Amygdala (tissue), 56 donors: Measurements from ENCODE around the gene ADAMTSL1.

Experiments used
- DNase-seq, 56 donors: peaks; one replicate each; lab custom pipeline; 2025; lab: John Stamatoyannopoulos, UW

The ADAMTSL1 gene

DNA sequence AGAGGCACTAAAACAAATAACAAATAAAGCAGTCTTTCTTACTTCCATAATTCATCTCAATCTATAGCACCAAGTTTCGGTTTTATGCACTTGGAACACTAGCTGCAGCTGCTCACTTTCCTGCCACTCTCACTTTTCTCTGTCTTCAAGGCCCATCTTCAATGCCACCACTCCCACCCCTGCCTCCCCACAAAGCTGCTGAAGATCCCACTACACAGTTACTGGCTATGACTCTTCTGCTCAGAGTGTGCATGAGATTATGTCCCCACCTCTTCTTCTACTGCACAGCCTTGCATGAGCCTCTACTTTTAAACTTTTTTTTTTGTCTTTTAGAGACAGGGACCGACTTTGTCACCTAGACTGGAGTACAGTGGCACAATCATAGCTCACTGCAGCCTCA, 481.7 kb downstream of the ADAMTSL1 start:
- no peak for DNase-seq
